Activated CD8-positive, alpha-beta memory T cell treated with anti-CD3 and anti-CD28 coated beads for 4 hours (primary cell): ENCODE results near the gene ADAMTS7.
"Not testable (repeated sequence)": the region's sequence is repeated elsewhere in the genome, so short reads cannot be mapped to it uniquely, and the experiment has no call there.

Experiments used
- DNase-seq, 2 donors: peaks; one replicate each; pipeline ENCODE4 v3.0.0-alpha.2; 2020; ENCODE audit warnings: low read depth in 2 of 2

The ADAMTS7 gene, protein sequence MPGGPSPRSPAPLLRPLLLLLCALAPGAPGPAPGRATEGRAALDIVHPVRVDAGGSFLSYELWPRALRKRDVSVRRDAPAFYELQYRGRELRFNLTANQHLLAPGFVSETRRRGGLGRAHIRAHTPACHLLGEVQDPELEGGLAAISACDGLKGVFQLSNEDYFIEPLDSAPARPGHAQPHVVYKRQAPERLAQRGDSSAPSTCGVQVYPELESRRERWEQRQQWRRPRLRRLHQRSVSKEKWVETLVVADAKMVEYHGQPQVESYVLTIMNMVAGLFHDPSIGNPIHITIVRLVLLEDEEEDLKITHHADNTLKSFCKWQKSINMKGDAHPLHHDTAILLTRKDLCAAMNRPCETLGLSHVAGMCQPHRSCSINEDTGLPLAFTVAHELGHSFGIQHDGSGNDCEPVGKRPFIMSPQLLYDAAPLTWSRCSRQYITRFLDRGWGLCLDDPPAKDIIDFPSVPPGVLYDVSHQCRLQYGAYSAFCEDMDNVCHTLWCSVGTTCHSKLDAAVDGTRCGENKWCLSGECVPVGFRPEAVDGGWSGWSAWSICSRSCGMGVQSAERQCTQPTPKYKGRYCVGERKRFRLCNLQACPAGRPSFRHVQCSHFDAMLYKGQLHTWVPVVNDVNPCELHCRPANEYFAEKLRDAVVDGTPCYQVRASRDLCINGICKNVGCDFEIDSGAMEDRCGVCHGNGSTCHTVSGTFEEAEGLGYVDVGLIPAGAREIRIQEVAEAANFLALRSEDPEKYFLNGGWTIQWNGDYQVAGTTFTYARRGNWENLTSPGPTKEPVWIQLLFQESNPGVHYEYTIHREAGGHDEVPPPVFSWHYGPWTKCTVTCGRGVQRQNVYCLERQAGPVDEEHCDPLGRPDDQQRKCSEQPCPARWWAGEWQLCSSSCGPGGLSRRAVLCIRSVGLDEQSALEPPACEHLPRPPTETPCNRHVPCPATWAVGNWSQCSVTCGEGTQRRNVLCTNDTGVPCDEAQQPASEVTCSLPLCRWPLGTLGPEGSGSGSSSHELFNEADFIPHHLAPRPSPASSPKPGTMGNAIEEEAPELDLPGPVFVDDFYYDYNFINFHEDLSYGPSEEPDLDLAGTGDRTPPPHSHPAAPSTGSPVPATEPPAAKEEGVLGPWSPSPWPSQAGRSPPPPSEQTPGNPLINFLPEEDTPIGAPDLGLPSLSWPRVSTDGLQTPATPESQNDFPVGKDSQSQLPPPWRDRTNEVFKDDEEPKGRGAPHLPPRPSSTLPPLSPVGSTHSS (N-terminal part only)

DNA sequence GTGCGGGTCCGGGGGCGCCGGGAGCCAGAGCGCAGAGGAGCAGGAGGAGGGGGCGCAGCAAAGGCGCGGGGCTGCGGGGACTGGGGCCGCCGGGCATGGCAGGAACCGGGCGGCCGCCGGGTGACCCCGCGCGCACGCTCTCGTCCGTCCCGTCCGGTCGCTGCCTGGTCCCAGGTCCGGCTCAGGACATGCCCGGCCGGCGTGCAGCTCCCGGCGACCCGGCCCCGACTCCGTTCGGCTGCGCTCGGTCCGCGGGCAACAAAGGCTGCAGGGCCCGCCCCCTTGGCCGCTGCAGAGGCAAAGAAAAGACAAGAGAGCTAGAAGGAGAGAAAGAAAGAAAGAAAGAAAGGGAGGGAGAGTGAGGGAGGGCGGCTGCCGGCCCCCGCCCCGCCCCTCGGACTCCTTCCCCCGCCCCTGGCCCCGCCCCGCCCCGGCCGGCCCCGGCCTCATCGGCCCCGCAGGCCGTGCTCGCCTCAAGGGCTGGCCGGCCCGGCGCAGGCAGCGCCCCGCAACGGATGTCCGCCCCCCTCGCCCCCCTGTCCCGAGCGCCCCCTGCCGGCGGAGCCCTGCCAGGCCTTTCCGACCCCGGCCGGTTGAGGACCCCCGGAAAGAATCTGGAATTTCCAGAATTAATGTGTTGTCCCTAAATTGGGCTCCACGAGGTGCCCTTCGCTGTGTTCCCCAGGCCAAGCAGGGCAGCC is at the start of gene ADAMTS7:
TSS of gene ADAMTS7 (minus strand) at position 341 of the 701 bp plus-strand sequence. CDS start at position 97, 244 bp downstream.
- peak; percentile 10 to 14 for DNase-seq

DNA sequence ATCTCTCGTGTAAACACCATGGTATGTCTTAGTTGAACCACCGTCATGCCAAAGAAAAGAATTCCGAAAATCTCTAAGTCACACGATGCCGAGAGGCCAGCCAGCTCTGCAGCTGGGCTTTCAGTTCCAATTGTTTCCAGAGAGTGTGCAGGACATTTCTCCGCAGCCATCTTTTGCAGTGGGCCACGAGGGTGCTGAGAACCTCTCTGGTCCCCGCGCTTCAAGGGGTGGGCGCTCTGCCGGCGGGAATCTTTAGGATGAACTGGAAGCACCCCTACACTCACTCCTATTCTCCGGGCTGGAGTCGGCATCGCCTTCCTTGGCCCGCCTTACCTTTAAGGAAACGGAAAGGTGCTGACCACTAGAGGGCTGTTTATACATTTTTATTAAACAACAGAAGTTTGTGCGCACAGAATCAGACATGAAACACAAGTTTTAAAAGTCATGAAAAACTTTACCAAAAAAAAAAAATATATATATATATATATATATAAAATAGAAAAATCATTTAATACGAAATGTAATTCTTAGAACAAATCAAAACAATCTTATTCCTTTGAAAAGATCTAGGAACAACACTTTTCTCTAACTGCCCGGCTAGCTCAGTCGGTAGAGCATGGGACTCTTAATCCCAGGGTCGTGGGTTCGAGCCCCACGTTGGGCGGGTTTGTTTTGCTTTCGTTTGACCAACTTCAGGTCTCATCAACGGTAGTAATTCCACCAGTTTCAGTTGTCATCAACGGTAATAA is 48.9 kb upstream of the ADAMTS7 start:
- DNase-seq = peak; percentile 40 to 57

DNA sequence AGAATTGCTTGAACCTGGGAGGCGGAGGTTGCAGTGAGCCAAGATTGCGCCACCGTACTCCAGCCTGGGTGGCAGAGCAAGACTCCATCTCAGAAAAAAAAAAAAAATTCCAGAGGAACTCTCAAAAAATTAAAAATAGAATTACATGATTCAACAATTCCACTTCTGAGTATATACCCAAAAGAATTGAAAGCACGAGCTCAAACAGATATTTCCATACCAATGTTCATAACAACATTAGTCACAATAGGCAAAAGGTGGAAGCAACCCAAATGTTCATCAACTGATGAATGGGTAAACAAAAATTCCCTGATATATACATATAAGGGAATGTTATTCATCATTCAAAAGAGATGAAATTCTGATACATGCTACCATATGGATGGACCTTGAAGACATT is 44.5 kb upstream of the ADAMTS7 start:
- no peak for DNase-seq

DNA sequence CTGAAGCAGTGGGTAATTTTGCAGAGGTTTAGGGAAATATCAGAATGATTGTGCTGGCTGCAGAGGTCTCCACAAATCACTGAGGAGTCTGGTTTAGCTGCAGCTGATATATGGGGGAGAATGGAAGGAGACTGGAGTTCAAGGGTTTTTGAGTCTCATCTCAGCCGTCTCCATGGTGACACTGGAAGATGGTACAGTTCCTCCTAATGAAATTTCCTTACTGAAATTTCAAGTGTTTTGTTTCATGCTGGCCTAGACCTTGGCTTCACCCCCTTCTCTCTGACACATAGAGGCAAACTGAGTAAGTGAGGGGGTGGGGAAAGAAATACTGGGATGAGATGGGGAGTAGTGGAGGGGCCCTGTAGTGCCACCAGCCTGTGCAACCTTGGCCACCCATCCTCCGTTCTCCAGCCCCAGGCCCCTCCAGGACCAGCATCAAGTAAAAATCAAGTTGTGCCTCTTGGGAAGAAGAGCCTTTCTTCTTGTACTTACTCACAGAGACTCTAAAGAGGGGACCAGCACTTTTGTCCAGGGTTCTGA is 43.6 kb upstream of the ADAMTS7 start:
- no peak for DNase-seq

DNA sequence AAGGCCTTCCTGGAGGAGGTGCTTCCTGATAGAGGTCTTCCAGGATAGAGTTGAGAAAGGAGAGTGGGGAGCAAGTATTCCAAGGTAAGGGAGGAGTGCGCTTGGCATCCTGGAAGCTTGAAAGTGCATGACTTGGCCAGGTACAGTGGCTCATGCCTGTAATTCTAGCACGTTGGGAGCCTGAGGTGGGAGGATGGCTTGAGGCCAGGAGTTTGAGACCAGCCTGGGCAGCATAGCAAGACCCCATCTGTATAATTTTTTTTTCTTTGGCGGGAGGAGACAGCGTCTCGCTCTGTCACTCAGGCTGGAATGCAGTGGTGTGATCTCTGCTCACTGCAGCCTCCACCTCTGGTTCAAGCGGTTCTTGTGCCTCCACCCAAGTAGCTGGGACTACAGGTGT is 42.2 kb upstream of the ADAMTS7 start:
- DNase-seq = no peak

DNA sequence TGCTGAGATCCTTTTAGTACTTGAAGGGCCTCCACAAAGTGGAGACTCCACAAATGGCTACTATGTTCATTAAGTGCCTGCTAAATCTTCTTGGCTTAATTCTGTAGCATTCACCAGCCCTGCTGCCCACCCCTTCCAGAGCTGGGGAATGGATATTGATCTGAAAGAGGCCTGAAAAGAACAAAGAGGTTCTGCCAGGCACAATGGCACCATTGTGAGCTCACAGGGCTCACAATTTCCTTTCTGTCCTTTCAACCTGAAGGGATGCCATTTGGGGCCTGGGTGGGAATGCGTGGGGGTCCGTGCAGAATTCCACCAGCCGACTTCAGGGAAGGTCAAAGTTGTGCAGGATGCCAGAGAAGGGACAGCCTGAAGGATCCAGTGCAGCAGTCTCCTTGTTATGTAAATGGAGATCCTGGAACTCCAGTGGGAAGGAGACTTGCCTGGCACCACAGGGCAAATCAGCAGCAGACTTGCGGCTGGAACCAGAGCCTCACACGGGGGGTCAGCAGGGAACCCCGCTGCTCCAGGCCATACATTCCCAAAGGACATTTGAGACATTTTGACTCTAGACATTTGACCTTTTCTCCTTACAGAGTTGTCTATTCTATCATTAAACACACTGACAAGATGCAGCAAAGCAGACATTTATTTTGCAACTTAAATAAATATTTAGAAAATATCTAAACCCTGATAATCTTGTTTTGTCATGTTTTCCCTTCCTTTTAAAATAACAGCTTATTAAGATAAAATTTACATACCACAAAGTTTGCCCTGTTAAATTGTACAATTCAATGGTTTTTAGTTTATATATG is 39.9 kb upstream of the ADAMTS7 start:
- DNase-seq = no peak

DNA sequence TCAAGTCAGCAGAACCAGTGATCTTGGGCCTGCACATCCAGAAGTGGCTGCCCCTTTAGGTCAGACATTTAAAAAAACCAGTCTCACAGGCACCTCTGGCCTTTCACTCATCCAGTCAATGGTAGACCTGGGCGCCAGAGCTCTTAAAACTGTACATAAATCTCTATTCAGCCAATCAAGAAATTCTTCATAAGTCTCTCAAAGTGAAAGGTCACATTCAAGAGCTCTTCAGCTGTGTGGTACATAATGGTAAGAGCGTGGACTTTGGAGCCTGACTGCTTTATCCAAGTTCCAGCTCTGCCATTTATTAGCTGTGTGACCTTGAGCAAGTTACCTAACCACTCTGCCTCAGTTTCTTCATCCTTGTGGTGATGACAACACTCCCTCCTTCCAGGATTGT is 39.1 kb upstream of the ADAMTS7 start:
- no peak for DNase-seq

DNA sequence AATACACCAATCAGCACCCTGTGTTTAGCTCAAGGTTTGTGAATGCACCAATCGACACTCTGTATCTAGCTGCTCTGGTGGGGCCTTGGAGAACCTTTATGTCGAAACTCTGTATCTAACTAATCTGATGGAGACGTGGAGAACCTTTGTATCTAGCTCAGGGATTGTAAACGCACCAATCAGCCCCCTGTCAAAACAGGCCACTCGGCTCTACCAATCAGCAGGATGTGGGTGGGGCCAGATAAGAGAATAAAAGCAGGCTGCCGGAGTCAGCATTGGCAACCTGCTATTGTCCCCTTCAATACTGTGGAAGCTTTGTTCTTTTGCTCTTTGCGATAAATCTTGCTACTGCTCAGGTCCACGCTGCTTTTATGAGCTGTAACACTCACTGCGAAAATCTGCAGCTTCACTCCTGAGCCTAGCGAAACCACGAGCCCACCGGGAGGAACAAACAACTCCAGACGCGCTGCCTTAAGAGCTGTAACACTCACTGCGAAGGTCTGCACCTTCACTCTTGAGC is 36.2 kb upstream of the ADAMTS7 start:
- not testable (repeated sequence) for DNase-seq

DNA sequence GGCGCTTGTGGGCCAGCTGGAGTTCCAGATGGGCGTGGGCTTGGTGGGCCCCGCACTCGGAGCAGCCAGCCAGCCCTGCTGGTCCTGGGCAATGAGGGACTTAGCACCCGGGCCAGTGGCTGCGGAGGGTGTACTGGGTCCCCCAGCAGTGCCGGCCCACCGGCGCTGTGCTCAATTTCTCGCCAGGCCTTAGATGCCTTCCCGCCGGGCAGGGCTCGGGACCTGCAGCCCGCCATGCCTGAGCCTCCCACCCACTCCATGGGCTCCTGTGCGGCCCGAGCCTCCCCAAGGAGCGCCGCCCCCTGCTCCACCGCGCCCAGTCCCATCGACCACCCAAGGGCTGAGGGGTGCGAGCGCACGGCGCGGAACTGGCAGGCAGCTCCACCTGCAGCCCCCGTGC is 35.6 kb upstream of the ADAMTS7 start:
- DNase-seq = not testable (repeated sequence)

DNA sequence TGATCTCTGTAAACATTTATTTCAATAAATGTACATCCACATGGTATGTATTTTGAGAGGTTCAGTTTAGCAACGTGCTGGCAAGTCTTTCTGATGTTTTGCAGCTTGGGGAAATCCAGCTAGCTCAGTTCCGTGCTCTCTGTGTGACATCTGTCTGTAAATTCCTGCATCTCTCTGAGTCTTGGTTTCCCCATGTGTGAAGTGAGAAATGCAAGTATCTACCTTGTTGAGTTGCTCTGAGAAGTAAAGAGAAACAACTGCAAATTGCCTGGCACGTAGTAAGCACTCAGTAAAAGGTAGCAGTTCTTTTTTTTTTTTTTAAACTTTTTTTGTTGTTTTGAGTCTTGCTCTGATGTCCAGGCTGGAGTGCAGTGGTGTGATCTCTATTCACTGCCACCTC is 31.3 kb upstream of the ADAMTS7 start:
- DNase-seq = no peak

DNA sequence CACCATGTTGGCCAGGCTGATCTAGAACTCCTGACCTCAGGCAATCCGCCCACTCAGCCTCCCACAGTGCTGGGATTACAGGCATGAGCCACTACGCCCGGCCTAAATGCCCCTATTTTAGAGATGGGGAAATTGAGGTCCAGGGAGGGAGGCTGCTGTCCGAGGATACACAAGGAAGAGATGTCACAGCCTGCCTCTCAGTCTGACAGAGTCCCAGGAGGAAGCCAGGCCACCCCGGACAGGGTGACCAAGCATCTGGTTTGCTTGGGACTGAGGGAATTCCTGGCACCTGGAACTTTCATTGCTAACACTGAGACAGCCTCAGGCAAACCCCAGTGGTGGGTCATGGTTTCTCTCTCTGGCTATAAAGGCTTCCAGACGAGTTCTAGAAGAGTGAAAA is 30.6 kb upstream of the ADAMTS7 start:
- DNase-seq = no peak

DNA sequence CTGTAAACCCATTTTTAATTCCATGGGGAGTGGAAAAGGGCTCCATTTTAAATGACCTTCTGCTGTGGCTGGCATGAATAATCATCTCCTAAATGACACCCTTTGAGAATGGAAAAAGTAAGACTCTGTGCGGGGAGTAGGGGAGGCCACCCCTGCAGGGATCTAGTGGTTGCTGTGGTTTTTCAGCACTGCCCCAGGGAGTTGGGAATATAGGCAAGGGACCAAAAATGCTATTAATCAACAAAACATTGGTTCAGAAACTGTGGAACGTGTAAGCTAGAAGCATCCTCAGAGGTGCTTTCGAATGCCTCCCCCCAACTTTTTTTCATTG is 30.1 kb upstream of the ADAMTS7 start:
- DNase-seq = no peak

DNA sequence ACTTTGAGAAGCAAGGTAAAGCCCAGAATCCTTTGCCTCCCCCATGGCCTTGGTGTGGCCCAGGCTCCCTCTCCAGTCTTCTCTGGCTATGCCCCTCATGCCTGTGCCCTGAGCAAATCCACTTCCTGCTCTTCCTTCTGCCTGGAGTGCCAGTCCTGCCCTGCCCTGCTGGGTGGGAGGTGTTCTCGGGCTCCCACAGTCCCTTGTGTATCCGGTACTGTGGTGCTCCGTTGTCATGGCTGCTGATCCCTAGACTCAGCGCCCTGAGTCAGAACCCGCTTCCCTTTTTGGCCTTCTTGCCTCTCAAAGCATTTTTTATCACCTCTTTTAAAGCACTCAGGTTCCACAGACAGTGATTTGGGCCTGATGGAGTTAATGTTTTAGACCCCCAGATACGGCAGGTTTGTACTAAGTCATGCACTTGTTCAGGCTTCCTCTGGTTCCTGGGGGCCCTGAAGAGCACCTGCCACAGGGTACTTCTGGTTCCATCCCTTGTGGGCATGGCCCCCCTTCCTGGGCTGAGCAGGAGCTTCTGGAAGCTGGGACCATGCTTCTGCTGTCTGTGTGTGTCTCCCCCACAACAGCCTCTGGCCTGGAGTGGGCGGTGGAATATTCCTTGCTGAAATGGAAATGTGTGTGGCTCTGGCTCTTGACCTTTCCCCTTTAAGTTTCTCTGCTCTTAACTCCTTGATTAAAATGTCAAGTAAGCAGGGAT is 29.6 kb upstream of the ADAMTS7 start:
- no peak for DNase-seq

DNA sequence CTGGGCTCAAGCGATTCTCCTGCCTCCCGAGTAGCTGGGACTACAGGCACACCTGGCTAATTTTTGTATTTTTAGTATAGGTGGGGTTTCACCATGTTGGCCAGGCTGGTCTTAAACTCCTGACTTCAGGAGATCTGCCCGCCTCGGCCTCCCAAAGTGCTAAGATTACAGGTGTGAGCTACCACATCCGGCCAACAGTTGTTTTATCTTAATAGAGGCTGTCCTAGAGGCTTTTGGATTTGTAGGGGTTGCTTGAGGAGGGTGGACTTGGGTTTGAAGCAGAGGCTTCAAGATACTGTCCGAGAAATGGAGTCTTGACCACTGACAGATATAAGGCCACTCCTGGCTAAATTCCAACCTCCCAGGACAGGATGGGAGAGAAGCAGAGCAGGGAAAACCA is 27.9 kb upstream of the ADAMTS7 start:
- not testable (repeated sequence) for DNase-seq

DNA sequence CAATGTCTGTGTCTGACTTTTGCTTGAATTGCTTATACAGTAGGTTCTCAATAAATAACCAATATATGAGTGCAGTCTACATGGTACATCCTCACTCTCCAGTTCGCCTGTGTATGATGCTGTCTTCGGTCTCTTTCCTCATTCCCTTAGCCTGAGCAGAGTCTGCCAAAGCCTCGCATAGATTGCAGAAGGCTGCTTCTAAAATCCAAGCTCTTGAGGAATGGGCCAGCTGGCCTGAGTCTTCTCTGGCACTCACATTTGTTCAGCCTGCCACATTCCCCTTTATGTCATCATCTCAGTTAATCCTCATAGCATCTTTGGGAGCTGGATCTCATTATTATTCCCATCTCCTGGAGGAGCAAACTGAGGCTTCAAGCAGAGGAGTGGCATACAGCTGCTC is 27.2 kb upstream of the ADAMTS7 start:
- no peak for DNase-seq

DNA sequence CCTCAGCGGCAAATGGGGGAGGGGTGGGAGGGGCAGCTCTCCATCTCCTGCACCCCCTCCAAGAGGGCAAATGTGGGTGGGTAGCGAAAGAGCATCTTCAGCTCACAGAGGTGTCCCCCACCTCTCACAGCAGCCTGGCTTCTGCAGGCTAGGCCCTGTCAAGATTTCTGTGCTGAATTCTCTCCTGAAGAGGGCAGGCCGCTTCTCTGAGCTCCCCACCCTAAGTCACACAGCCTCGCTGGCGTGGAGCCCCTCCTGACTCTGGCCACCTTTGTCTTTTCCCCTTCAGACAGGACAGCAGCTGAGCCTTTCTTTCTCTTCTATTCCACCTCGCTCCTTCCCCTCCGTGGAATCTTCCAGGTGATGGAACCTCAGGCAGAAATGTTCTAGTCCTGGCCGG is 26.3 kb upstream of the ADAMTS7 start:
- no peak for DNase-seq

DNA sequence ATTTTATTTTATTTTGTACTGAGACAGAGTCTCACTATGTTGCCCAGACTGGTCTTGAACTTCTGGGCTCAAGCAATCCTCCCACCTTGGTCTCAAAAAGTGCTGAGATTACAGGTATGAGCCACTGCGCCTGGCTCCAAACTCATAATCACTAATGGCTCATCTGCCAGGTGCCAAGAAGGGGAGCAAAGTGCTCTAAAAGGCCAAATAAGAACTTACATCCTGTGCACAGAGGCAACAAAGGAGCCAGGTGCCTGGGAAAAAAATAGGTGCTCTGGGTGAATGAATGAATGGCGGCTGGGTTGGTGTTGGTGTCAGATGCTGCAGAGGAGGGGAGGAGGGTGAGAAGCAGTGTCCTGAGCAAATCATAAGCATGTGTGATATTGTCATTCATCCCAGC is 25.9 kb upstream of the ADAMTS7 start:
- DNase-seq = no peak

DNA sequence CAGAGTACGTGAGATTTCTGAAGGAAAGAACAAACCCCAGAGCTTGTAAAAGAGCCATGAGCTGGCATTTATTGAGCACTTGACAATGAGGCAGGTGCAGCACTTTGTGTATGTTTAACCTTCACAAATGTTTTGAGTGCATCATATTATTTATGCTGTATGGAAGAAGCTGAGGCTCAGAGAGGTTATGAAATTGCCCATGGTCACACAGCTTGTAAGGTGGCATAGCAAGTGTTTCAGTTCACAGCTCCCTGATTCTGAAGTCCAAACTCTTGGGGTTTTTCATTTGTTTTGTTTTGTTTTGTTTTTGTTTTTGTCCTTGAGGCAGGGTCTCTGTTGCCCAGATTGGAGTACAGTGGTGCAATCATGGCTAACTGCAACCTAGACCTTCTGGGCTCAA is 25.1 kb upstream of the ADAMTS7 start:
- DNase-seq = no peak
